ENCODE results near the gene SEMA7A. TPM values are rescaled to one million over a fixed set of nuclear protein-coding genes. Genes with fewer than 3 reads are reported as not detected.

Gene SEMA7A
- total RNA-seq, 1 experiment from 2014 or later = 74.8 TPM

DNA sequence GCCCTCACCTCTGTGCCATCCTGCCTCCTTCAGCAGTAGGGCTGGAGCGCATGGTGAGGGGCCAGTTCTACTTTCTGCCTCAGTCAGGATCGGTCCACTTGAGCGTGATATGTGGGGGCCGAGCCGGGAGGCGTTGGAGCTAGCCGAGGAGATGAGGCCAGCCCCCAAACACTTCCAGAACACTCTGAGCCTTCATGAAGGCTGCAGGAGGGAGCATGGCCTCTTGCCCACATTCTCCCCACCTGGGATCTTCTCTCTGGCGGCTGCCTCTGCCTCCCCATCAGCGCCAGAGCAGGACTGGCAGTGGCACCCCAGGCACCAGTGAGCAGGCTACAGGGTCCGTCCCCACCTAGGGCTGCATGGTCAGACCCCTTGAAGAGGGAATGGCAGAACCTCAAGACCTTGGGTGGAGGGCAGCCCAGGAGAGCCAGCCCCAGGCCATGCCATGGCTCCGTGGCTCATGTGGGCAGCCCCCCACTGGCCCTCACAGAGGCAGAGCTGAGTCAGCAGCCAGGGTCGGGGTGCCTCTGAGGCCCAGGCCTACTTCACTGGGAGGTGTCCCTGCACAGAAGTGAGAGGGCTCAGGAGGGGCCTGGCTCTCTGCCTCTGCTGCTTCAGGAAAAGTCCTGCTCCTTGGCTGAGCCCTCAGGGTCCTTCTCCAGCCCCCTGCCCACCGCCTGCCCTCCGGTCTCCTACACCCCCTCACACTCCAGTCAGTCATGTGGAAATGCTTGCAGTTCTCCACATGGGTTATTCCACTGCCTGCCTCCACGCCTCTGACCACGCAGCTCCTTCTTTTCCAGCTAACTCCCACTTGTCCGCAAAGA is 38.2 kb downstream of the SEMA7A start:
- H3K4me3 Mint-ChIP-seq (ENCODE audit: low read depth, unreplicated experiment) = no peak overlapping the region
- H3K9me3 Mint-ChIP-seq (ENCODE audit: low read depth, unreplicated experiment) = peaks cover 2% of the 10 kb centered on the region
- no peaks in the 10 kb centered on the region for H3K27me3 Mint-ChIP-seq (ENCODE audit: unreplicated experiment)
- intact Hi-C loops (cut with micrococcal nuclease; ENCODE audit: unreplicated experiment) = no loop called here
- TF ChIP-seq, protein P1, sequence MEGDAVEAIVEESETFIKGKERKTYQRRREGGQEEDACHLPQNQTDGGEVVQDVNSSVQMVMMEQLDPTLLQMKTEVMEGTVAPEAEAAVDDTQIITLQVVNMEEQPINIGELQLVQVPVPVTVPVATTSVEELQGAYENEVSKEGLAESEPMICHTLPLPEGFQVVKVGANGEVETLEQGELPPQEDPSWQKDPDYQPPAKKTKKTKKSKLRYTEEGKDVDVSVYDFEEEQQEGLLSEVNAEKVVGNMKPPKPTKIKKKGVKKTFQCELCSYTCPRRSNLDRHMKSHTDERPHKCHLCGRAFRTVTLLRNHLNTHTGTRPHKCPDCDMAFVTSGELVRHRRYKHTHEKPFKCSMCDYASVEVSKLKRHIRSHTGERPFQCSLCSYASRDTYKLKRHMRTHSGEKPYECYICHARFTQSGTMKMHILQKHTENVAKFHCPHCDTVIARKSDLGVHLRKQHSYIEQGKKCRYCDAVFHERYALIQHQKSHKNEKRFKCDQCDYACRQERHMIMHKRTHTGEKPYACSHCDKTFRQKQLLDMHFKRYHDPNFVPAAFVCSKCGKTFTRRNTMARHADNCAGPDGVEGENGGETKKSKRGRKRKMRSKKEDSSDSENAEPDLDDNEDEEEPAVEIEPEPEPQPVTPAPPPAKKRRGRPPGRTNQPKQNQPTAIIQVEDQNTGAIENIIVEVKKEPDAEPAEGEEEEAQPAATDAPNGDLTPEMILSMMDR (IDR thresholded peaks at IDR 0.05; ENCODE audit: unreplicated experiment) = no peak
- H3K36me3 Mint-ChIP-seq (ENCODE audit: insufficient read depth, unreplicated experiment) = peaks cover 16% of the 10 kb centered on the region
- peaks cover 77% of the 10 kb centered on the region for H3K4me1 Mint-ChIP-seq (ENCODE audit: low read depth, unreplicated experiment)
- DNase-seq = no peak
- peak overlapping the region; percentile 98 for H3K27ac Mint-ChIP-seq (ENCODE audit: unreplicated experiment)
- CTCF ChIA-PET = interaction anchor here (1.1 to 2.0 kb wide), 2 partner anchors 11 kb away, joined by 4 to 25 read pairs; no protein-coding TSS in a partner anchor
- no TSS peak for BruUV-seq (replicated peaks)

- peaks cover 16% of the 10 kb centered on the region for H3K36me3 Mint-ChIP-seq (ENCODE audit: insufficient read depth, unreplicated experiment)
- H3K4me1 Mint-ChIP-seq (ENCODE audit: low read depth, unreplicated experiment) = peaks cover 77% of the 10 kb centered on the region
- CTCF ChIA-PET = interaction anchor here (0.6 to 1.1 kb wide), 3 partner anchors 9 to 189 kb away, joined by 3 to 4 read pairs (median 3); no protein-coding TSS in a partner anchor
- no TSS peak for BruUV-seq (replicated peaks)
- H3K27ac Mint-ChIP-seq (ENCODE audit: unreplicated experiment) = peak overlapping the region; percentile 69
- intact Hi-C loops (cut with micrococcal nuclease; ENCODE audit: unreplicated experiment) = no loop called here
- TF ChIP-seq, protein P1 (IDR thresholded peaks at IDR 0.05; ENCODE audit: unreplicated experiment) = no peak
- DNase-seq = no peak
- no peak overlapping the region for H3K4me3 Mint-ChIP-seq (ENCODE audit: low read depth, unreplicated experiment)
- H3K9me3 Mint-ChIP-seq (ENCODE audit: low read depth, unreplicated experiment) = peaks cover 2% of the 10 kb centered on the region
- H3K27me3 Mint-ChIP-seq (ENCODE audit: unreplicated experiment) = no peaks in the 10 kb centered on the region
These were observed 39.5 kb downstream of the SEMA7A start for GRCh38 chr15:74394090-74394846.

DNA sequence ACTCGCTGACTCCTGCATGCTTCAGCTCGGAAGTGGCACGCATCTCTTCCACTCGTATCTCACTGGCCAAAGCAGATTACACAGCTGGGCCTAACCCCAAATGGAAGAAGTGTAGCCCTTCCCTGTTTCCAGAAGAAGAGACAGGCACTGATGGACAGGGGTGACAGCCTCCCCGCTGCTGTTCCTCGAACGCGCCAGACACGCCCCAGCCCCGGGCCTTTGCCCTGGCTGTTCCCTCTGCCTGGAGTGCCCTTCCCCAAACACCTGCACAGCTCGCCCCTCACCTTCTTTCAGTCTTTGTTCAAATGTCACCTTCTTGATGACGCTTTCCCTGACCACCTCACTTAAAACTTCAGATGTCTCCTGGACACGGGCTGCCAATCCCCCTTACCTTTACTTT is 40.3 kb downstream of the SEMA7A start:
- Mint-ChIP-seq H3K4me1 (ENCODE audit: low read depth, unreplicated experiment) (peaks cover 81% of the 10 kb centered on the region), H3K27me3 (ENCODE audit: unreplicated experiment) (no peaks in the 10 kb centered on the region), H3K9me3 (ENCODE audit: low read depth, unreplicated experiment) (peaks cover 2% of the 10 kb centered on the region), H3K27ac (ENCODE audit: unreplicated experiment) (no peak overlapping the region), H3K36me3 (ENCODE audit: insufficient read depth, unreplicated experiment) (peaks cover 16% of the 10 kb centered on the region), H3K4me3 (ENCODE audit: low read depth, unreplicated experiment) (no peak overlapping the region)
- no peak for DNase-seq
- intact Hi-C loops (cut with micrococcal nuclease; ENCODE audit: unreplicated experiment) = no loop called here
- no TSS peak for BruUV-seq (replicated peaks)
- TF ChIP-seq, protein P1 (IDR thresholded peaks at IDR 0.05; ENCODE audit: unreplicated experiment) = no peak
- CTCF ChIA-PET = interaction anchor here (1.0 kb wide), 1 partner anchor 9 kb away, joined by 3 read pairs; no protein-coding TSS in a partner anchor

GRCh38 chr15:74392902-74393301 is 40.9 kb downstream of the SEMA7A start:
- no peak overlapping the region for H3K4me3 Mint-ChIP-seq (ENCODE audit: low read depth, unreplicated experiment)
- TF ChIP-seq, protein P1 (IDR thresholded peaks at IDR 0.05; ENCODE audit: unreplicated experiment) = no peak
- H3K27ac Mint-ChIP-seq (ENCODE audit: unreplicated experiment) = no peak overlapping the region
- H3K4me1 Mint-ChIP-seq (ENCODE audit: low read depth, unreplicated experiment) = peaks cover 81% of the 10 kb centered on the region
- H3K27me3 Mint-ChIP-seq (ENCODE audit: unreplicated experiment) = no peaks in the 10 kb centered on the region
- CTCF ChIA-PET = no interaction called here
- intact Hi-C loops (cut with micrococcal nuclease; ENCODE audit: unreplicated experiment) = no loop called here
- BruUV-seq (replicated peaks) = no TSS peak
- peaks cover 16% of the 10 kb centered on the region for H3K36me3 Mint-ChIP-seq (ENCODE audit: insufficient read depth, unreplicated experiment)
- no peak for DNase-seq
- H3K9me3 Mint-ChIP-seq (ENCODE audit: low read depth, unreplicated experiment) = peaks cover 2% of the 10 kb centered on the region
